H1 (cell line): ENCODE results near the gene CNRIP1. TPM values are rescaled to one million over a fixed set of nuclear protein-coding genes. Genes with fewer than 3 reads are reported as not detected.

ENCODE experiments used
- ASH2L ChIP-seq: fragments of 200-600, 300-600 bp; sonication (generic); IDR thresholded peaks from one replicate; pipeline ENCODE4 v1.7.1; 2017; ENCODE audit warnings: low read length
- BCL11A ChIP-seq, 2 experiments: IDR thresholded peaks; one replicate each; pipeline ENCODE4 v1.6.1; 2011; ENCODE audit warnings: low read depth in 2 of 2, low read length in 2 of 2, mild to moderate bottlenecking in 2 of 2
- CHD1 ChIP-seq: IDR thresholded peaks from 2 replicates; pipeline ENCODE4 v1.6.1; 2012; ENCODE audit warnings: low read depth, low read length, improper control_type of control experiment
- CREB1 ChIP-seq: IDR thresholded peaks from 2 replicates; pipeline ENCODE4 v1.6.1; 2012; ENCODE audit warnings: inconsistent platforms
- GABPA ChIP-seq: IDR thresholded peaks from 2 replicates; pipeline ENCODE4 v1.6.1; 2011; ENCODE audit warnings: mild to moderate bottlenecking, low read length, moderate library complexity, borderline replicate concordance; ENCODE audit not compliant: insufficient read depth
- HDAC2 ChIP-seq, 2 experiments: fragments of 300-600 bp in 1 of 2; sonication (generic) in 1 of 2; IDR thresholded peaks; 2 replicates each; pipeline ENCODE4 v1.6.1; 2011 to 2012; ENCODE audit warnings: low read depth in 2 of 2, low read length in 2 of 2, mild to moderate bottlenecking in 2 of 2, moderate library complexity in 2 of 2, borderline replicate concordance in 1 of 2, inconsistent platforms in 1 of 2
- JUND ChIP-seq: IDR thresholded peaks from 2 replicates; pipeline ENCODE4 v1.6.1; 2011; ENCODE audit warnings: mild to moderate bottlenecking, improper control_type of control experiment, low read length
- MAFK ChIP-seq: IDR thresholded peaks from 2 replicates; pipeline ENCODE4 v1.6.1; 2012; ENCODE audit warnings: low read depth, mild to moderate bottlenecking, improper control_type of control experiment, low read length
- RAD21 ChIP-seq, 2 experiments: IDR thresholded peaks in 1 of 2; conservative IDR thresholded peaks in 1 of 2; 2 replicates each; pipeline ENCODE4 v1.6.1; 2011; ENCODE audit warnings: low read depth in 2 of 2, low read length in 2 of 2, improper control_type of control experiment in 1 of 2, inconsistent platforms in 1 of 2, mild to moderate bottlenecking in 1 of 2, moderate library complexity in 1 of 2
- RNF2 ChIP-seq: fragments of 200-900, 300-1000 bp; sonication (generic); IDR thresholded peaks from 2 replicates; pipeline ENCODE4 v1.7.1; 2016; ENCODE audit warnings: borderline replicate concordance, low read depth, mild to moderate bottlenecking, antibody characterized with exemption, low read length; ENCODE audit not compliant: poor library complexity, severe bottlenecking; ENCODE audit errors: missing control alignments
- RXRA ChIP-seq: IDR thresholded peaks from 2 replicates; pipeline ENCODE4 v1.6.1; 2011; ENCODE audit warnings: low read depth, mild to moderate bottlenecking, low read length, moderate library complexity; ENCODE audit not compliant: insufficient read depth
- SIN3A ChIP-seq, 2 experiments: IDR thresholded peaks in 1 of 2; conservative IDR thresholded peaks in 1 of 2; 2 replicates each; pipeline ENCODE4 v1.6.1; 2011 to 2012; ENCODE audit warnings: low read length in 2 of 2, improper control_type of control experiment in 1 of 2, low read depth in 1 of 2, mild to moderate bottlenecking in 1 of 2
- SP1 ChIP-seq: IDR thresholded peaks from 2 replicates; pipeline ENCODE4 v1.6.1; 2011; ENCODE audit warnings: low read depth, low read length
- TBP ChIP-seq: IDR thresholded peaks from 2 replicates; pipeline ENCODE4 v1.6.1; 2011; ENCODE audit warnings: low read depth, low read length, improper control_type of control experiment
- TCF12 ChIP-seq: IDR thresholded peaks from 2 replicates; pipeline ENCODE4 v1.6.1; 2011; ENCODE audit warnings: low read depth, mild to moderate bottlenecking, low read length
- USF2 ChIP-seq: IDR thresholded peaks from 2 replicates; pipeline ENCODE4 v1.6.1; 2011; ENCODE audit warnings: low read length, improper control_type of control experiment
- polyA plus RNA-seq, 7 experiments: library from polyadenylated mRNA; depleted of rRNA in 3 of 7; stranded (reverse) in 5 of 7; unstranded in 2 of 7; fragments of >200 nt in 5 of 7; fragments of 200-250 nt in 2 of 7; gene quantifications; 1 replicate in 5 of 7; 2 replicates in 1 of 7; 4 replicates in 1 of 7; pipeline versions ENCODE4 v1.2.1 to v1.2.3, GENCODE V29; 2011 to 2013; ENCODE audit warnings: missing spikeins in 2 of 7, mixed read lengths in 2 of 7
- total RNA-seq: library from RNA; stranded (reverse); fragmentation: NEBNext Ultra II Directional; extraction: Animal tissue kit (Norgen Biotek cat#: 25700); gene quantifications from 2 replicates; pipeline ENCODE4 v1.2.1, GENCODE V29; 2021
- TF ChIP-seq, protein P1 (sequence below): IDR thresholded peaks from 2 replicates; pipeline ENCODE4 v1.6.1; 2012; ENCODE audit warnings: low read length, inconsistent platforms
- TF ChIP-seq, protein P2 (sequence below): IDR thresholded peaks from 2 replicates; pipeline ENCODE4 v1.6.1; 2012; ENCODE audit warnings: inconsistent platforms

CNRIP1 gene
- total and polyA plus RNA-seq, 2 of the 8 experiments (the other 6 are each of a cell fraction or from before 2014, with no cell fraction given) = 4.6 to 7.0 TPM

- TF ChIP-seq TBP = 0 out of 2 replicates have a peak, but pooled peaks have one; percentile 37
- TF ChIP-seq RXRA = no peak
- TF ChIP-seq SIN3A (conservative IDR thresholded peaks at IDR 0.05 in 1 of 2, IDR thresholded peaks at IDR 0.05 in 1 of 2; ENCODE audit: low read depth in 1 of 2, low read length in 2 of 2) = 0 out of 4 replicates have a peak, but pooled peaks of 1 of the 2 experiments have one; percentile 13
- TF ChIP-seq BCL11A (IDR thresholded peaks at IDR 0.05; ENCODE audit: low read depth in 2 of 2, low read length in 2 of 2) = no peak
- 0 out of 4 replicates have a peak, but pooled peaks of 1 of the 2 experiments have one; percentile 5 for TF ChIP-seq HDAC2 (IDR thresholded peaks at IDR 0.05; ENCODE audit: borderline replicate concordance in 1 of 2, low read depth in 2 of 2, low read length in 2 of 2)
- TF ChIP-seq SP1 = no peak
- TF ChIP-seq RAD21 (IDR thresholded peaks at IDR 0.05 in 1 of 2, conservative IDR thresholded peaks at IDR 0.05 in 1 of 2; ENCODE audit: low read depth in 2 of 2, low read length in 2 of 2) = peak; percentile 26 to 52; a peak in 3 of 4 replicates
- TF ChIP-seq MAFK = no peak
- TF ChIP-seq, protein P1, sequence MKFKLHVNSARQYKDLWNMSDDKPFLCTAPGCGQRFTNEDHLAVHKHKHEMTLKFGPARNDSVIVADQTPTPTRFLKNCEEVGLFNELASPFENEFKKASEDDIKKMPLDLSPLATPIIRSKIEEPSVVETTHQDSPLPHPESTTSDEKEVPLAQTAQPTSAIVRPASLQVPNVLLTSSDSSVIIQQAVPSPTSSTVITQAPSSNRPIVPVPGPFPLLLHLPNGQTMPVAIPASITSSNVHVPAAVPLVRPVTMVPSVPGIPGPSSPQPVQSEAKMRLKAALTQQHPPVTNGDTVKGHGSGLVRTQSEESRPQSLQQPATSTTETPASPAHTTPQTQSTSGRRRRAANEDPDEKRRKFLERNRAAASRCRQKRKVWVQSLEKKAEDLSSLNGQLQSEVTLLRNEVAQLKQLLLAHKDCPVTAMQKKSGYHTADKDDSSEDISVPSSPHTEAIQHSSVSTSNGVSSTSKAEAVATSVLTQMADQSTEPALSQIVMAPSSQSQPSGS = 0 out of 2 replicates have a peak, but pooled peaks have one; percentile 37
- no peak for TF ChIP-seq USF2
- TF ChIP-seq GABPA = no peak
- no peak; the same call in 1 of the 2 replicates for TF ChIP-seq CREB1
- TF ChIP-seq RNF2 = no peak
- TF ChIP-seq, protein P2, sequence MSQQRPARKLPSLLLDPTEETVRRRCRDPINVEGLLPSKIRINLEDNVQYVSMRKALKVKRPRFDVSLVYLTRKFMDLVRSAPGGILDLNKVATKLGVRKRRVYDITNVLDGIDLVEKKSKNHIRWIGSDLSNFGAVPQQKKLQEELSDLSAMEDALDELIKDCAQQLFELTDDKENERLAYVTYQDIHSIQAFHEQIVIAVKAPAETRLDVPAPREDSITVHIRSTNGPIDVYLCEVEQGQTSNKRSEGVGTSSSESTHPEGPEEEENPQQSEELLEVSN = no peak
- TF ChIP-seq ASH2L = peak; percentile 87
- no peak for TF ChIP-seq CHD1
- TF ChIP-seq TCF12 = no peak
- TF ChIP-seq JUND = no peak
These were observed 68.4 kb downstream of the CNRIP1 start (continued) for GRCh38 chr2:68251187-68251854.
